ENCODE data around the gene WDR62.

WDR62 gene

GRCh38 chr19:36054733-36055686 lies at the start of gene WDR62:
Gene WDR62 (plus strand): TSS chr19:36054897. CDS start chr19:36054972, 75 bp downstream.
- no peak for DNase-seq (ENCODE audit: low read depth, low spot score)

GRCh38 chr19:36006955-36007354 lies 47.7 kb upstream of the WDR62 start:
- DNase-seq (ENCODE audit: low read depth, low spot score) = no peak

GRCh38 chr19:36008336-36008978 lies 46.2 kb upstream of the WDR62 start, which contains the start of gene SYNE4:
Gene SYNE4 (minus strand): TSS chr19:36008813. CDS start chr19:36008681, 132 bp downstream.
- no peak for DNase-seq (ENCODE audit: low read depth, low spot score)

- no peak for DNase-seq (ENCODE audit: low read depth, low spot score)
These were observed 45.5 kb upstream of the WDR62 start for GRCh38 chr19:36009220-36009619.

GRCh38 chr19:36009633-36010379 lies 44.9 kb upstream of the WDR62 start:
- DNase-seq (ENCODE audit: low read depth, low spot score) = no peak

- no peak for DNase-seq (ENCODE audit: low read depth, low spot score)
These were observed 44.3 kb upstream of the WDR62 start for GRCh38 chr19:36010402-36010801.

GRCh38 chr19:36013280-36014011 lies 41.3 kb upstream of the WDR62 start:
- no peak for DNase-seq (ENCODE audit: low read depth, low spot score)

- peak; percentile 96 for DNase-seq (ENCODE audit: low read depth, low spot score)
These were observed 40.4 kb upstream of the WDR62 start, which contains the start of gene ALKBH6 for GRCh38 chr19:36014012-36014924. Gene ALKBH6 (minus strand): TSS chr19:36014213. CDS start chr19:36013397, 816 bp downstream.

- no peak for DNase-seq (ENCODE audit: low read depth, low spot score)
These were observed 35.5 kb upstream of the WDR62 start for GRCh38 chr19:36019061-36019670.

- no peak for DNase-seq (ENCODE audit: low read depth, low spot score)
These were observed 31.3 kb upstream of the WDR62 start for GRCh38 chr19:36023432-36023831.

GRCh38 chr19:36025541-36025940 lies 29.2 kb upstream of the WDR62 start:
- DNase-seq (ENCODE audit: low read depth, low spot score) = no peak

GRCh38 chr19:36026091-36026876 lies 28.4 kb upstream of the WDR62 start:
- DNase-seq (ENCODE audit: low read depth, low spot score) = no peak

GRCh38 chr19:36027696-36028095 lies 27.0 kb upstream of the WDR62 start:
- no peak for DNase-seq (ENCODE audit: low read depth, low spot score)

- no peak for DNase-seq (ENCODE audit: low read depth, low spot score)
These were observed 26.2 kb upstream of the WDR62 start for GRCh38 chr19:36028313-36029041.

- DNase-seq (ENCODE audit: low read depth, low spot score) = no peak
These were observed 24.2 kb upstream of the WDR62 start for GRCh38 chr19:36030264-36031148.

- no peak for DNase-seq (ENCODE audit: low read depth, low spot score)
These were observed 23.4 kb upstream of the WDR62 start for GRCh38 chr19:36031308-36031707.

Measured in brain pericyte (primary cell).